ENCODE results near the gene ADAM12.

ADAM12 gene

DNA sequence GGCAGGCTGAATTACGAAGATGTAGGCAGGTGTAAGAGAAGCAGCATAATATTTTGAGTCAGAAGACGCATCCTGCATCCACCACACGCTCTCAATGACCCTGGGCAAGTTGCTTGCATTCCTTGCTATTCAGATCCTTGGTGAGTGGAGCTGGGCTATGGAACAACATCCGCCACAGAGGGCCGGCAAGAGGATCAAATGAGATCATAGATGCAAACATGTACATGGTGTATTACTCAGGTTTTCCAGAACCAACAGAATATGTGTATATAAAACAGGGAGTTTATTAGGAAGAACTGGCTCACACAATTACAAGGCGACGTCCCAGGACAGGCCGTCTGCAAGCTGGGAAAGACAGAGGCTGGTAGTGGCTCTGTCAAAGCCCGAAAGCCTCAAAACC is 51.5 kb downstream of the ADAM12 start:
- TF ChIP-seq CTCF (IDR thresholded peaks at IDR 0.05; ENCODE audit: extremely low read depth, insufficient read depth, missing control alignments) = no peak
- DNase-seq (ENCODE audit: low spot score) = no peak
- in situ Hi-C loops (cut with MboI; ENCODE audit: low pct_unique_long_range_greater_than_20kb, low sequenced_read_pairs, unreplicated experiment) = no loop called here

DNA sequence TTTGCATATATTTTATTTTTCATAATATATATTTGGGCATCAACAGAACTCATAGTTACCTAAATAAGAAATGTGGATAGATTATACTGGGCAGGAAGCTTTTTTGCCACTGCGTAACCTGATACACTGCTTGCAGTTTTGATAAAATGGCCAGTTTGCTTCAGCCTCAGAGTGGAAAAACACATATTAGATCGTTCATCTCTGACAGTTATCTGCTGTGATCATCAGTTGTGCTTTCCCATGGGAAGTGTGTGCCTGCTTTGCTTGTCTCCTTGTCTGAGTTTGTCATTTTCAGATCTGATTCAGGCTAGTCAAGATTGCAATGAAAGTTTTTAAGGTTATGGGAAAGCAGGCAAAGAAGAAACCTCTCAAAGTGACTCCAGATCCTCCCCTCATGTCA is 54.0 kb downstream of the ADAM12 start:
- no peak for TF ChIP-seq CTCF (IDR thresholded peaks at IDR 0.05; ENCODE audit: extremely low read depth, insufficient read depth, missing control alignments)
- no peak for DNase-seq (ENCODE audit: low spot score)
- in situ Hi-C loops (cut with MboI; ENCODE audit: low pct_unique_long_range_greater_than_20kb, low sequenced_read_pairs, unreplicated experiment) = no loop called here

DNA sequence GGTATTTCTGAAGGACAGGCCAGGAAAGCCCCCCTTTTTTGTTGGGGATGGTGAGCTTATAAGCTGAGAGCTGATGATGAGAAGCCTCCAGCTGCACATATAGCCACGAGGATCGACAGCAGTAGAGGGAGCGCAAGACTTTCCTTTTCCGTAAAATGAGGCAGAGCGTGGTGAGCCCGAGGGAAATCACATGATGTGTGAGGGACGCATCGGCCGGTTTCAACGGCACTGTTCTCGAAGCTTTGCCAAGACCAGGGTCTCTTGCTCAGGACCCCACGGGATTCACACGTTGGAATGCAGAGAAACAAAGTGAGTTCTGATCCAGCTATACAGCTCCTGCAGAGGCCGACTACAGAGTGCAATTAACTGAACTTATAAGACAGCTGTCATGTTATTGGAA is 55.7 kb downstream of the ADAM12 start:
- no peak for TF ChIP-seq CTCF (IDR thresholded peaks at IDR 0.05; ENCODE audit: extremely low read depth, insufficient read depth, missing control alignments)
- DNase-seq (ENCODE audit: low spot score) = no peak
- in situ Hi-C loops (cut with MboI; ENCODE audit: low pct_unique_long_range_greater_than_20kb, low sequenced_read_pairs, unreplicated experiment) = no loop called here

GRCh38 chr10:126331101-126331500 is 57.2 kb downstream of the ADAM12 start:
- DNase-seq (ENCODE audit: low spot score) = no peak
- in situ Hi-C loops (cut with MboI; ENCODE audit: low pct_unique_long_range_greater_than_20kb, low sequenced_read_pairs, unreplicated experiment) = no loop called here
- no peak for TF ChIP-seq CTCF (IDR thresholded peaks at IDR 0.05; ENCODE audit: extremely low read depth, insufficient read depth, missing control alignments)

GRCh38 chr10:126324826-126325225 is 63.5 kb downstream of the ADAM12 start:
- in situ Hi-C loops (cut with MboI; ENCODE audit: low pct_unique_long_range_greater_than_20kb, low sequenced_read_pairs, unreplicated experiment) = no loop called here
- no peak for TF ChIP-seq CTCF (IDR thresholded peaks at IDR 0.05; ENCODE audit: extremely low read depth, insufficient read depth, missing control alignments)
- no peak for DNase-seq (ENCODE audit: low spot score)

- no peak for DNase-seq (ENCODE audit: low spot score)
- no peak for TF ChIP-seq CTCF (IDR thresholded peaks at IDR 0.05; ENCODE audit: extremely low read depth, insufficient read depth, missing control alignments)
- in situ Hi-C loops (cut with MboI; ENCODE audit: low pct_unique_long_range_greater_than_20kb, low sequenced_read_pairs, unreplicated experiment) = no loop called here
Observed at GRCh38 chr10:126321440-126321839, 66.8 kb downstream of the ADAM12 start.

DNA sequence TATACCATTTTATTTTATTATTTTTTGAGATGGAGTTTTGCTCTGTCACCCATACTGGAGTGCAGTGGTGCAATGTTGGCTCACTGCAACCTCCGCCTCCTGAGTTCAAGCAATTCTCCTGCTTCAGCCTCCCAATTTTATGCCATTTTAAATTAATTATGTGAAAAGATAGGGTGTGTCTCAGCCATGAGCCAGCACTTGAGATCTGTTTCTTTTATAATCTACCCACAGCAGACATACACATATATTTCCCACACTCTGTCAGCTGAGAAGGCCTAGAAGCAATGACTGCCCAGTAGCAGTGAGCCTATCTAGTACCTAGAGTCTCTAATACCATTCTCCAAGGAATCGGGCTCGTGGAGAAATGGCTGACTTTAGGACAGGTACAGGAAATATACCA is 70.5 kb downstream of the ADAM12 start:
- no peak for TF ChIP-seq CTCF (IDR thresholded peaks at IDR 0.05; ENCODE audit: extremely low read depth, insufficient read depth, missing control alignments)
- in situ Hi-C loops (cut with MboI; ENCODE audit: low pct_unique_long_range_greater_than_20kb, low sequenced_read_pairs, unreplicated experiment) = no loop called here
- no peak for DNase-seq (ENCODE audit: low spot score)

Data from GM13977 (cell line).